ENCODE measurements around the gene SAFB.

The SAFB gene

DNA sequence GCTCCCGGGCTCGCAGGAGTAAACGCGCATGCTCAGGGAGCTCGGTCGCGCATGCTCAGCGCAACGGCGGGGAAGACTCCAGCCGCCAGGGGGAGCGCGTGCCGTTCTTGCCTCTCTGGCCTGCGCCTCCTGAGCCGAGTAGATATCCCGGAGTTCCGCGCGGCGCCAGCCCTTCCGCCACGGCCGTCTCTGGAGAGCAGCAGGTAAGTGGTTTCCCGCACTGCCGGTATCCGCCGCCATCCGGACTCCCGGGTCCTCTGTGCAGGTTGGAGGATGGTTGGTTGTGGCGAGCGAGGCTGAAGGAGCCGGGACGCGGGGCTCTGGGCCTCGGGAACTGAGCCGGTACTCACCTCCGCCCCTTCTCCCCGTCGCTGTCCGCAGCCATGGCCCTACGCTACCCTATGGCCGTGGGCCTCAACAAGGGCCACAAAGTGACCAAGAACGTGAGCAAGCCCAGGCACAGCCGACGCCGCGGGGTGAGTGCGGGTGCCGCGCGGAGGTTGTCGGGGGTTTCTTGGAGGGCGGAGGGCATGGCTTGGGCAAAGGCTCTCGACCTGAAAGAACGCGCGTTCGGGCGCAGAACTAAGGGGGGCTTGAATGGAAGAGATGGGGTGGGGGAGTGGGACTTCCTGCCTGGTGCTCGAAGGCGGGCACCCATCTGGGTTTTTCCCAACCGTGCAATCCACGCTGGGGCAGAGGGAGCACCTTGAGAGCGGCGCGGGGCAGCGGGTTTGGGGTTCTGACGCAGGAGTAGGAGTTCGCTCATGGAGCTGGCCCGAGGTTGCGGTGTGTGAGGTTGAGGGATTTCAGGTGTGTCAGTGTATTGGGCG lies 67.5 kb downstream of the SAFB start, which contains the start of gene RPL36:
TSS of gene RPL36 (plus strand) at position 171 of the 830 bp plus-strand sequence. CDS start at position 384, 213 bp downstream.
- Histone ChIP-seq H2AFZ (ENCODE audit: low read length) (peak within 1 kb of the TSS; percentile 92), H3K79me2 (ENCODE audit: insufficient read depth, low read length) (peaks cover 53% of the 10 kb centered on the region), H4K20me1 (ENCODE audit: insufficient read depth, low read length, poor library complexity, severe bottlenecking) (peaks cover 52% of the 10 kb centered on the region), H3K36me3 (ENCODE audit: insufficient read depth, low read length) (peaks cover 43% of the 10 kb centered on the region; the same call in 1 of the 2 replicates), H3F3A (ENCODE audit: low read depth) (no peaks in the 10 kb centered on the region), H3K9me3 (ENCODE audit: insufficient read depth, low read depth, low read length) (no peaks in the 10 kb centered on the region), H3K9me2 (replicated peaks; ENCODE audit: low read depth, low read length) (no peaks in the 10 kb centered on the region), H3K27me3 (ENCODE audit: insufficient read depth, low read length, poor library complexity, severe bottlenecking) (peaks cover 9% of the 10 kb centered on the region), H3K4me2 (ENCODE audit: low read depth, low read length, poor library complexity, severe bottlenecking) (peak within 1 kb of the TSS; percentile 98), H3K4me1 (ENCODE audit: insufficient read depth, low read length, poor library complexity, severe bottlenecking) (peaks cover 15% of the 10 kb centered on the region), H3K9ac (ENCODE audit: low read depth, low read length, poor library complexity, severe bottlenecking) (peak within 1 kb of the TSS; percentile 99), H3K4me3 (ENCODE audit: low read length, poor library complexity, severe bottlenecking) (peak within 1 kb of the TSS; percentile 91)
- TF ChIP-seq, protein P1, sequence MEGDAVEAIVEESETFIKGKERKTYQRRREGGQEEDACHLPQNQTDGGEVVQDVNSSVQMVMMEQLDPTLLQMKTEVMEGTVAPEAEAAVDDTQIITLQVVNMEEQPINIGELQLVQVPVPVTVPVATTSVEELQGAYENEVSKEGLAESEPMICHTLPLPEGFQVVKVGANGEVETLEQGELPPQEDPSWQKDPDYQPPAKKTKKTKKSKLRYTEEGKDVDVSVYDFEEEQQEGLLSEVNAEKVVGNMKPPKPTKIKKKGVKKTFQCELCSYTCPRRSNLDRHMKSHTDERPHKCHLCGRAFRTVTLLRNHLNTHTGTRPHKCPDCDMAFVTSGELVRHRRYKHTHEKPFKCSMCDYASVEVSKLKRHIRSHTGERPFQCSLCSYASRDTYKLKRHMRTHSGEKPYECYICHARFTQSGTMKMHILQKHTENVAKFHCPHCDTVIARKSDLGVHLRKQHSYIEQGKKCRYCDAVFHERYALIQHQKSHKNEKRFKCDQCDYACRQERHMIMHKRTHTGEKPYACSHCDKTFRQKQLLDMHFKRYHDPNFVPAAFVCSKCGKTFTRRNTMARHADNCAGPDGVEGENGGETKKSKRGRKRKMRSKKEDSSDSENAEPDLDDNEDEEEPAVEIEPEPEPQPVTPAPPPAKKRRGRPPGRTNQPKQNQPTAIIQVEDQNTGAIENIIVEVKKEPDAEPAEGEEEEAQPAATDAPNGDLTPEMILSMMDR (conservative IDR thresholded peaks at IDR 0.05; ENCODE audit: low read length), result peak; percentile 81
- TF ChIP-seq EZH2phosphoT487 (IDR thresholded peaks at IDR 0.05; ENCODE audit: borderline replicate concordance), result no peak

DNA sequence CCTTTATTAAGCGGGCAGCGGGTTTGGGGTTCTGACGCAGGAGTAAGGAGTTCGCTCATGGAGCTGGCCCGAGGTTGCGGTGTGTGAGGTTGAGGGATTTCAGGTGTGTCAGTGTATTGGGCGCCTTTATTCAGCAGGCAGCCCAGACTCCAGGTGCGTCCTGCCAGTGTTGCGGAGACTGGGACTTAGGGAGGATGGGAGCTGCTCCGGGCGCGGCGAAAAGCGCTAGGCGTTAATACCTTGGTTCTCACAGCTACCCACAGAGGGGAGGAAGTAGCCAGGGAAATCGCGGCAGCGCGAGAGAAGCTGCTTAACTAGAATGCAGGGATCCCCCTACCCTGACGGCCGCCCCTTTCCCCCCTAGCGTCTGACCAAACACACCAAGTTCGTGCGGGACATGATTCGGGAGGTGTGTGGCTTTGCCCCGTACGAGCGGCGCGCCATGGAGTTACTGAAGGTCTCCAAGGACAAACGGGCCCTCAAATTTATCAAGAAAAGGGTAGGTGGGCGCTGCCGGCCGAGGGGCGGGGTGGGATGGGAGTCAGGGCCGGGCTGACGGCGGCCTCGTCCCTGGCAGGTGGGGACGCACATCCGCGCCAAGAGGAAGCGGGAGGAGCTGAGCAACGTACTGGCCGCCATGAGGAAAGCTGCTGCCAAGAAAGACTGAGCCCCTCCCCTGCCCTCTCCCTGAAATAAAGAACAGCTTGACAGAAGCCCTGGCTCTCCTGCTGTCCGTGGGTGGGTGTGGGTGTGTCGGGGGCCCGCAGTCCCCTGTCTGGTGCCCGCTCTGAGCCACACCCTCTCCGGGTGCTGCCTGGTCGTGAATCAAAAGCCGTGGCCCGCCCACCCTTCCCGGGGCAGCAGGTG lies 68.3 kb downstream of the SAFB start:
- Histone ChIP-seq H3K4me2 (ENCODE audit: low read depth, low read length, poor library complexity, severe bottlenecking) (peak overlapping the region; percentile 98), H3K9me3 (ENCODE audit: insufficient read depth, low read depth, low read length) (no peaks in the 10 kb centered on the region), H3F3A (ENCODE audit: low read depth) (no peaks in the 10 kb centered on the region), H3K9me2 (replicated peaks; ENCODE audit: low read depth, low read length) (no peaks in the 10 kb centered on the region), H3K4me3 (ENCODE audit: low read length, poor library complexity, severe bottlenecking) (peak overlapping the region; percentile 91), H3K4me1 (ENCODE audit: insufficient read depth, low read length, poor library complexity, severe bottlenecking) (peaks cover 12% of the 10 kb centered on the region), H3K9ac (ENCODE audit: low read depth, low read length, poor library complexity, severe bottlenecking) (peak overlapping the region; percentile 99), H3K79me2 (ENCODE audit: insufficient read depth, low read length) (peaks cover 61% of the 10 kb centered on the region), H3K27me3 (ENCODE audit: insufficient read depth, low read length, poor library complexity, severe bottlenecking) (peaks cover 9% of the 10 kb centered on the region), H3K36me3 (ENCODE audit: insufficient read depth, low read length) (peaks cover 51% of the 10 kb centered on the region; the same call in 1 of the 2 replicates), H4K20me1 (ENCODE audit: insufficient read depth, low read length, poor library complexity, severe bottlenecking) (peaks cover 56% of the 10 kb centered on the region), H2AFZ (ENCODE audit: low read length) (no peak overlapping the region)
- no peak for TF ChIP-seq EZH2phosphoT487 (IDR thresholded peaks at IDR 0.05; ENCODE audit: borderline replicate concordance)
- TF ChIP-seq, protein P1 (conservative IDR thresholded peaks at IDR 0.05; ENCODE audit: low read length), result no peak

DNA sequence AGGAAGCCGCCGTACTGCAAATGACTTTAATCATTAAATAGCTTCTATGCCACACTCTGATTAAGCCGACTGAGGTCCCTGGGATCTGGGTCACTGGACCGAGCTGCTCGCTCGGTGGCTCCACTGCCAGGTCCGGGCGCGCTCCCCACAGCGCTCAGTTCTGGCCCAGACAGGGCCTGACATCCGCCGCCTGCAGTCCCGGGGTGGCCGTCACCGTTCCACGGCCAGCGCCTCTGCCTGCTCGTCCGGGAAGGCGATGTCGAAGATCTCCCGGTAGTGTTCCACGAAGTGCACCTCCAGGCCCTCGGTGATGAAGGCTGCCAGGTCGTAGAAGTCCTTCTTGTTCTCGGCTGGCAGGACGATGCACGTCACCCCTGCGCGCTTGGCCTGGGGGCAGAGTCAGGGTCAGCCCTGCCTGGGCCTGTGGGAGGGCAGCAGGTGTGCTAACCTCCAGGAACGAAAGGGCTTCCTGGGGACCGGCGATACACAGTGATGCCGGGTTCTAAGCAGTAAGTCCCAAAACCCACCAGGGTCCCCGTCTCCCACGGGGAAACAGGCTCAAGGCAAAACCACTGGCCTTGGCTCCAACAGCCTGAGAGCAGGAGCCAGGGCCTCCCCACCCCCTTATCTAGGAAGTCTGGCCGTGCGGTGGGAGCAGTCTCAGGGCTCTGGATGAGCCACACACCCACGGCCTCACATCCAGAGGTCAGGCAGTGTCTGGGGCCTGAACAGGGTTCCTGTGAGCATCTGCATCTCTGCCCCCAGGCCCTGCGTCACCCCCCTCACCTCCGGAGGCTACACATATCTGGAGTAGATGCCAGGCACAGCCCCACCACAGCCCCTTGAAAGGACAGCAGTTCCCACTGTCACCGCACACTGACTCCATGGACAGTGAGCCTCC lies 69.2 kb downstream of the SAFB start:
- H3K27me3 ChIP-seq (ENCODE audit: insufficient read depth, low read length, poor library complexity, severe bottlenecking), result peaks cover 9% of the 10 kb centered on the region
- H3F3A ChIP-seq (ENCODE audit: low read depth), result no peaks in the 10 kb centered on the region
- TF ChIP-seq EZH2phosphoT487 (IDR thresholded peaks at IDR 0.05; ENCODE audit: borderline replicate concordance), result no peak
- TF ChIP-seq, protein P1 (conservative IDR thresholded peaks at IDR 0.05; ENCODE audit: low read length), result no peak
- H3K9me3 ChIP-seq (ENCODE audit: insufficient read depth, low read depth, low read length), result no peaks in the 10 kb centered on the region
- H3K36me3 ChIP-seq (ENCODE audit: insufficient read depth, low read length), result peaks cover 60% of the 10 kb centered on the region; the same call in 1 of the 2 replicates
- no peaks in the 10 kb centered on the region for H3K9me2 ChIP-seq (replicated peaks; ENCODE audit: low read depth, low read length)
- H2AFZ ChIP-seq (ENCODE audit: low read length), result no peak overlapping the region
- H4K20me1 ChIP-seq (ENCODE audit: insufficient read depth, low read length, poor library complexity, severe bottlenecking), result peaks cover 61% of the 10 kb centered on the region
- peak overlapping the region; percentile 98 for H3K4me2 ChIP-seq (ENCODE audit: low read depth, low read length, poor library complexity, severe bottlenecking)
- H3K79me2 ChIP-seq (ENCODE audit: insufficient read depth, low read length), result peaks cover 63% of the 10 kb centered on the region
- peak overlapping the region; percentile 91 for H3K4me3 ChIP-seq (ENCODE audit: low read length, poor library complexity, severe bottlenecking)
- H3K9ac ChIP-seq (ENCODE audit: low read depth, low read length, poor library complexity, severe bottlenecking), result peak overlapping the region; percentile 99
- peaks cover 8% of the 10 kb centered on the region for H3K4me1 ChIP-seq (ENCODE audit: insufficient read depth, low read length, poor library complexity, severe bottlenecking)

Data from Loucy (cell line).